Rectal smooth muscle tissue (tissue), 1 donor: Measurements from ENCODE around the gene LENG8.

Experiments used
- H3K27ac ChIP-seq: one replicate; pipeline ENCODE4 v1.7.0; 2013; ENCODE audit warnings: low read depth, low read length, inconsistent platforms
- H3K27me3 ChIP-seq: one replicate; pipeline ENCODE4 v1.7.0; 2013; ENCODE audit warnings: low read length; ENCODE audit not compliant: control insufficient read depth, insufficient read depth
- H3K36me3 ChIP-seq: one replicate; pipeline ENCODE4 v1.7.0; 2013; ENCODE audit warnings: low read length; ENCODE audit not compliant: control insufficient read depth, insufficient read depth
- H3K4me1 ChIP-seq: one replicate; pipeline ENCODE4 v1.7.0; 2013; ENCODE audit warnings: low read length; ENCODE audit not compliant: control insufficient read depth, insufficient read depth
- H3K4me3 ChIP-seq: one replicate; pipeline ENCODE4 v1.7.0; 2013; ENCODE audit warnings: low read length
- H3K9ac ChIP-seq: one replicate; pipeline ENCODE4 v1.7.0; 2013; ENCODE audit warnings: low read length

Gene LENG8

GRCh38 chr19:54453921-54454780, 5.2 kb downstream of the LENG8 start:
- Histone ChIP-seq H3K9ac (no peak overlapping the region), H3K4me3 (no peak overlapping the region), H3K4me1 (peaks cover 14% of the 10 kb centered on the region), H3K36me3 (peaks cover 69% of the 10 kb centered on the region), H3K27me3 (no peaks in the 10 kb centered on the region), H3K27ac (no peak overlapping the region)

- Histone ChIP-seq H3K36me3 (peaks cover 78% of the 10 kb centered on the region), H3K4me1 (peaks cover 9% of the 10 kb centered on the region), H3K27me3 (no peaks in the 10 kb centered on the region)
Measured at GRCh38 chr19:54454781-54455675, 6.0 kb downstream of the LENG8 start.

GRCh38 chr19:54455786-54456422, 6.9 kb downstream of the LENG8 start:
- Histone ChIP-seq H3K27me3 (no peaks in the 10 kb centered on the region), H3K27ac (no peak overlapping the region), H3K4me3 (no peak overlapping the region), H3K9ac (no peak overlapping the region), H3K36me3 (peaks cover 80% of the 10 kb centered on the region), H3K4me1 (peaks cover 3% of the 10 kb centered on the region)

More at GRCh38 chr19:54454781-54455675, 6.0 kb downstream of the LENG8 start:
- H3K4me3 ChIP-seq, result no peak overlapping the region
- H3K27ac ChIP-seq, result no peak overlapping the region
- H3K9ac ChIP-seq, result no peak overlapping the region

GRCh38 chr19:54456423-54457373, 7.7 kb downstream of the LENG8 start:
- H3K9ac ChIP-seq, result no peak overlapping the region
- H3K4me1 ChIP-seq, result no peaks in the 10 kb centered on the region
- no peak overlapping the region for H3K27ac ChIP-seq
- no peak overlapping the region for H3K4me3 ChIP-seq
- H3K27me3 ChIP-seq, result no peaks in the 10 kb centered on the region
- H3K36me3 ChIP-seq, result peaks cover 81% of the 10 kb centered on the region

GRCh38 chr19:54457773-54458647, 9.0 kb downstream of the LENG8 start:
- no peak overlapping the region for H3K27ac ChIP-seq
- H3K4me3 ChIP-seq, result no peak overlapping the region
- H3K27me3 ChIP-seq, result no peaks in the 10 kb centered on the region
- H3K36me3 ChIP-seq, result peaks cover 74% of the 10 kb centered on the region
- peaks cover 6% of the 10 kb centered on the region for H3K4me1 ChIP-seq
- H3K9ac ChIP-seq, result no peak overlapping the region

- Histone ChIP-seq H3K4me3 (no peak overlapping the region), H3K9ac (no peak overlapping the region), H3K36me3 (peaks cover 67% of the 10 kb centered on the region), H3K4me1 (peaks cover 6% of the 10 kb centered on the region), H3K27me3 (no peaks in the 10 kb centered on the region), H3K27ac (no peak overlapping the region)
Measured at GRCh38 chr19:54458648-54459281, 9.8 kb downstream of the LENG8 start.

- Histone ChIP-seq H3K4me1 (peaks cover 11% of the 10 kb centered on the region), H3K27me3 (no peaks in the 10 kb centered on the region), H3K36me3 (peaks cover 59% of the 10 kb centered on the region), H3K27ac (no peak overlapping the region), H3K4me3 (no peak overlapping the region), H3K9ac (no peak overlapping the region)
Measured at GRCh38 chr19:54459282-54460229, 10.6 kb downstream of the LENG8 start.

- H3K4me3 ChIP-seq, result no peak overlapping the region
- H3K9ac ChIP-seq, result no peak overlapping the region
- peaks cover 11% of the 10 kb centered on the region for H3K4me1 ChIP-seq
- peaks cover 51% of the 10 kb centered on the region for H3K36me3 ChIP-seq
- H3K27me3 ChIP-seq, result no peaks in the 10 kb centered on the region
- no peak overlapping the region for H3K27ac ChIP-seq
Measured at GRCh38 chr19:54460230-54461005, 11.4 kb downstream of the LENG8 start.

GRCh38 chr19:54461210-54461609, 12.2 kb downstream of the LENG8 start:
- Histone ChIP-seq H3K36me3 (peaks cover 49% of the 10 kb centered on the region), H3K27me3 (no peaks in the 10 kb centered on the region), H3K4me1 (peaks cover 11% of the 10 kb centered on the region), H3K4me3 (no peak overlapping the region), H3K27ac (no peak overlapping the region), H3K9ac (no peak overlapping the region)
